Colonic mucosa (tissue), 4 donors: Measurements from ENCODE around the gene FOXF2. TPM values are rescaled to one million over a fixed set of nuclear protein-coding genes. Genes with fewer than 3 reads are reported as not detected.
A peak's percentile ranks its signal among the peaks of the same experiment; 100 is the strongest.

Source experiments
- DNase-seq: peaks from one replicate; pipeline ENCODE4 v3.0.0-alpha.2; 2020
- H3K27ac ChIP-seq: fragments of 200-600 bp; one replicate; pipeline ENCODE4 v1.8.0; 2021
- H3K27me3 ChIP-seq: fragments of 200-600 bp; one replicate; pipeline ENCODE4 v1.8.0; 2021
- H3K36me3 ChIP-seq: fragments of 200-600 bp; one replicate; pipeline ENCODE4 v1.8.0; 2021
- H3K4me1 ChIP-seq: fragments of 200-600 bp; one replicate; pipeline ENCODE4 v1.8.0; 2021; ENCODE audit warnings: mild to moderate bottlenecking
- H3K4me3 ChIP-seq: fragments of 200-600 bp; one replicate; pipeline ENCODE4 v1.8.0; 2021
- H3K9ac ChIP-seq, 2 donors: one replicate each; pipeline ENCODE4 v1.7.0; 2013; ENCODE audit warnings: control low read depth in 2 of 2, low read depth in 2 of 2, low read length in 2 of 2
- H3K9me3 ChIP-seq: fragments of 200-600 bp; one replicate; pipeline ENCODE4 v1.8.0; 2021
- CTCF ChIP-seq: fragments of 200-600 bp; IDR thresholded peaks from one replicate; pipeline ENCODE4 v1.8.0; 2022; ENCODE audit warnings: antibody characterized with exemption, mild to moderate bottlenecking
- intact Hi-C: fragments of 100-400 bp; cut with DNase I; formaldehyde crosslinking; loops from one replicate; pipeline ENCODE4 v1.14.1; 2022
- total RNA-seq, 2 donors: library from RNA; stranded (reverse); fragmentation: NEBNext Ultra II Directional in 1 of 2; extraction: Animal tissue kit (Norgen Biotek cat#: 25700) in 1 of 2; gene quantifications; one replicate each; pipeline ENCODE4 v1.2.1, GENCODE V29; 2021
- donor health status: healthy.
- donor health status: DM: no; HTN: no; CAD: no.
- donor health status: DM: no; HTN: no; CAD: no.

FOXF2 gene
- total RNA-seq, 2 donors from 2014 or later = 4.2 to 8.4 TPM

GRCh38 chr6:1382331-1382882 lies 7.0 kb upstream of the FOXF2 start:
- peaks cover 3% of the 10 kb centered on the region for H3K4me1 ChIP-seq
- H3K36me3 ChIP-seq = no peaks in the 10 kb centered on the region
- no peaks in the 10 kb centered on the region for H3K9me3 ChIP-seq
- no peak for TF ChIP-seq CTCF
- H3K27ac ChIP-seq = peak overlapping the region; percentile 66
- DNase-seq = no peak
- intact Hi-C loops = loop anchor here (2.0 to 5.0 kb wide), 2 partner anchors 585 to 660 kb away; no protein-coding TSS in a partner anchor
- H3K27me3 ChIP-seq = peaks cover 96% of the 10 kb centered on the region
- peak overlapping the region; percentile 19 to 63 for H3K9ac ChIP-seq
- no peak overlapping the region for H3K4me3 ChIP-seq

GRCh38 chr6:1382883-1383728 lies 6.3 kb upstream of the FOXF2 start:
- peak overlapping the region; percentile 66 for H3K27ac ChIP-seq
- H3K36me3 ChIP-seq = no peaks in the 10 kb centered on the region
- no peak for DNase-seq
- peaks cover 94% of the 10 kb centered on the region for H3K27me3 ChIP-seq
- TF ChIP-seq CTCF = no peak
- intact Hi-C loops = loop anchor here (2.0 to 5.0 kb wide), 2 partner anchors 586 to 660 kb away; no protein-coding TSS in a partner anchor
- H3K9me3 ChIP-seq = no peaks in the 10 kb centered on the region
- peak overlapping the region in 1 of 2 donors; percentile 19 for H3K9ac ChIP-seq
- peaks cover 3% of the 10 kb centered on the region for H3K4me1 ChIP-seq
- H3K4me3 ChIP-seq = no peak overlapping the region

- no peak for DNase-seq
- Histone ChIP-seq H3K9me3 (no peaks in the 10 kb centered on the region), H3K4me3 (peak overlapping the region; percentile 6), H3K36me3 (no peaks in the 10 kb centered on the region), H3K9ac (peak overlapping the region in 1 of 2 donors; percentile 16), H3K4me1 (peaks cover 3% of the 10 kb centered on the region), H3K27me3 (peaks cover 94% of the 10 kb centered on the region), H3K27ac (peak overlapping the region; percentile 66)
- no peak for TF ChIP-seq CTCF
- intact Hi-C loops = loop anchor here (2.0 to 5.0 kb wide), 2 partner anchors 587 to 661 kb away; no protein-coding TSS in a partner anchor
These were observed 5.4 kb upstream of the FOXF2 start for GRCh38 chr6:1383729-1384548.

GRCh38 chr6:1384549-1385128 lies 4.7 kb upstream of the FOXF2 start:
- DNase-seq = no peak
- H3K9me3 ChIP-seq = no peaks in the 10 kb centered on the region
- intact Hi-C loops = loop anchor here (5.0 kb wide), 1 partner anchor 587 kb away; no protein-coding TSS in a partner anchor
- peaks cover 3% of the 10 kb centered on the region for H3K4me1 ChIP-seq
- no peaks in the 10 kb centered on the region for H3K36me3 ChIP-seq
- TF ChIP-seq CTCF = no peak
- peak overlapping the region; percentile 66 for H3K27ac ChIP-seq
- H3K27me3 ChIP-seq = peaks cover 90% of the 10 kb centered on the region
- H3K4me3 ChIP-seq = no peak overlapping the region
- peak overlapping the region; percentile 16 to 19 for H3K9ac ChIP-seq
